ENCODE results near the gene WDR20. TPM values are rescaled to one million over a fixed set of nuclear protein-coding genes. Genes with fewer than 3 reads are reported as not detected.

WDR20 gene
- total and polyA plus RNA-seq, 2 donors, result 16.4 to 16.8 TPM

DNA sequence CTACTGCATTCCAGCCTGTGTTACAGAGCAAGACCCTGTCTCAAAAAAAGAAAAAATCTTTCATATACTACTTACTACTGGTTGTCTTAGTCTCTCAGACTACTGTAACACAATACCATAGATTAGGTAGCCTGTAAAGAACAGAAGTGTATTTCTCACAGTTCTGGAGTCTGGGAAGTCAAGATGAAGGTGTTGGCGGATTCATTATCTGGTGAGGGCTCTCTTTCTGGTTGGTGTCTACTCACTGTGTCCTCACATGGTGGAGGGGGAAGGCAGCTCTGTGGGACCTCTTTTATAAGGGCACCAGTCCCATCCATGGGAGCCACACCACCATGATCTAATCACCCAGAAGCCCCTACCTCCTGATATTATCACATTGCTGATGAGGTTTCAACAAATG lies 14.4 kb downstream of the WDR20 start:
- Histone ChIP-seq H3K9me3 (ENCODE audit: control insufficient read depth in 2 of 2, insufficient read depth in 1 of 2, low read length in 1 of 2) (no peaks in the 10 kb centered on the region), H3K27me3 (ENCODE audit: control insufficient read depth in 2 of 2, insufficient read depth in 1 of 2, low read length in 1 of 2) (no peaks in the 10 kb centered on the region), H3K4me1 (ENCODE audit: control insufficient read depth in 2 of 2, insufficient read depth in 2 of 2, low read length in 2 of 2) (no peaks in the 10 kb centered on the region), H3K4me3 (ENCODE audit: low read length in 2 of 2) (no peak overlapping the region), H3K36me3 (ENCODE audit: control insufficient read depth in 2 of 2, insufficient read depth in 2 of 2, low read length in 1 of 2) (peaks cover 10 to 12% of the 10 kb centered on the region in 2 donors), H3K27ac (ENCODE audit: low read depth in 1 of 2, low read length in 1 of 2) (no peak overlapping the region)
- no peak for DNase-seq (ENCODE audit: low read depth in 6 of 9, low spot score in 9 of 9)
- 96% methylated on average over 1 of the region's 1 CpG for WGBS

DNA sequence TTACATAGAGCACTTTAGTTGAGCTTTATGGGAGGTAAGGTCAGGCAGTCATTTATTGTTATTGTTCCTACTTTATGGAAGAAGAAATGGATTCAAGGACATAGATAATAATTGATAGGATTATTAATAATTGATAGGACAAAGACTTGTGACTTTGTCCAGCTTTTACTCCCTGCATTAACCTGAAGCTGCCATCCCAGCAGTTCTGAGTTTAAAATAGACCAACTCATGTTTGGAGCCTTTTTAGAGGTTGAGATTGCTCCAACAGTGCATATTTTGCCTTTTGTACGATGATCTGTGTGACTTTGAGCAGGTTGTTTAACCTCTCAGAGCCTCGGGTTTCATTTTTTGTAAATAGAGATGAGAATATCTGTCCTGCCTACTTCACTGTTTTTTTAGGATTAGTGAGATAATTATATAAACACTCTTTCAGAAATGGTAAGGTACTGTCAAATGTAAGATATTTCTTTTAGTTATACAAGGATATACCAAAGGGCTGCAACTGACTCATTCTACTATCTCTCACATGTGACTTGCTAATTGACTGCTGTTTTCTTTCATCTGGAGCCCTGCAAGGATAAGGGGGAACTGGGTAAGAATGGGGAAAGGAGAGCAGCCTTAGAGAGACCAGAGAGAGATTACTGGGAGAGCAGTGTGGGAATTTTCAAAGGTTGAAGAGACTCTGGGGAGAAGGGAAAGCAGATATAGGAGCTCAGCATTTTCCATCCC lies 15.3 kb downstream of the WDR20 start:
- Histone ChIP-seq H3K9me3 (ENCODE audit: control insufficient read depth in 2 of 2, insufficient read depth in 1 of 2, low read length in 1 of 2) (no peaks in the 10 kb centered on the region), H3K27me3 (ENCODE audit: control insufficient read depth in 2 of 2, insufficient read depth in 1 of 2, low read length in 1 of 2) (no peaks in the 10 kb centered on the region), H3K27ac (ENCODE audit: low read depth in 1 of 2, low read length in 1 of 2) (no peak overlapping the region), H3K4me3 (ENCODE audit: low read length in 2 of 2) (no peak overlapping the region), H3K4me1 (ENCODE audit: control insufficient read depth in 2 of 2, insufficient read depth in 2 of 2, low read length in 2 of 2) (no peaks in the 10 kb centered on the region), H3K36me3 (ENCODE audit: control insufficient read depth in 2 of 2, insufficient read depth in 2 of 2, low read length in 1 of 2) (peaks cover 13 to 14% of the 10 kb centered on the region in 2 donors)
- 93% methylated on average over 2 of the region's 2 CpGs for WGBS
- no peak for DNase-seq (ENCODE audit: low read depth in 6 of 9, low spot score in 9 of 9)

DNA sequence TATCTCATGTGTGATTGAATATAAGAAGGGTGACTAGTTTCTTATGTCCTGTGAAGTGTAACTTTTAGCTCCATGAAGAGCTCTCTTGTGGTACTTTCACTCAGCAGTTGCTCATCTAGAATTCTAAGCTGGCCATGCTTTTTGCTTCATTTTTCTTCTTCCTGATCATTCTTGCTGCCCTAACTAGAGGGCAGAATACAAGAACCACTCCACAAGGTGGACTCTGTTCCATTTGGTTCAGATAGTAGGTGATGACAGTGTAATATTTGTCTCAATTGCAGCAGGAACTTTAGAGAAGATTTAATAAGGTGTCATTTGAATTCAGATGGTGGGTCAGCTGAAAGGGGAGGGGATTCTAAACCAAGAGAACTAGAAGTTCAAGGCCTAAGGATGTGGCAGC lies 17.6 kb downstream of the WDR20 start:
- Histone ChIP-seq H3K4me3 (ENCODE audit: low read length in 2 of 2) (no peak overlapping the region), H3K4me1 (ENCODE audit: control insufficient read depth in 2 of 2, insufficient read depth in 2 of 2, low read length in 2 of 2) (no peaks in the 10 kb centered on the region), H3K9me3 (ENCODE audit: control insufficient read depth in 2 of 2, insufficient read depth in 1 of 2, low read length in 1 of 2) (no peaks in the 10 kb centered on the region), H3K27ac (ENCODE audit: low read depth in 1 of 2, low read length in 1 of 2) (no peak overlapping the region), H3K36me3 (ENCODE audit: control insufficient read depth in 2 of 2, insufficient read depth in 2 of 2, low read length in 1 of 2) (peaks cover 12 to 13% of the 10 kb centered on the region in 2 donors), H3K27me3 (ENCODE audit: control insufficient read depth in 2 of 2, insufficient read depth in 1 of 2, low read length in 1 of 2) (no peaks in the 10 kb centered on the region)
- no peak for DNase-seq (ENCODE audit: low read depth in 6 of 9, low spot score in 9 of 9)

DNA sequence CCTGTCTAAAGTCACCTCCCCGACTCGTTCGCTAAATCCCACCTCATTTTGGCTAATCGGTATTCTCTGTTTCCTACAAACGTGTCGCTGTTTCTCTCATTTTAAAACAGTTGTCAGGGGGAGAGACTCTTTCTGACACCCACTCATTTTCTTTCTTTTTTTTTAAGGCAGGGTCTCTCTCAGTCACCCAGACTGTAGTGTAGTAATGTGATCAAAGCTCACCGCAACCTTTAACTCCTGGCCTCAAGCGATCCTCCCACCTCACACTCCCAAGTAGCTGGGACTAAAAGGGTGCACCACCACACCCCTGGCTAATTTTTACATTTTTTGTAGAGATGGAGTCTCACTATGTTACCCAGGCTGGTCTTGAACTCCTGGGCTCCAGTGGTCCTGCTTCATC lies 19.1 kb downstream of the WDR20 start:
- Histone ChIP-seq H3K36me3 (ENCODE audit: control insufficient read depth in 2 of 2, insufficient read depth in 2 of 2, low read length in 1 of 2) (peaks cover 5 to 12% of the 10 kb centered on the region in 2 donors), H3K4me1 (ENCODE audit: control insufficient read depth in 2 of 2, insufficient read depth in 2 of 2, low read length in 2 of 2) (no peaks in the 10 kb centered on the region), H3K9me3 (ENCODE audit: control insufficient read depth in 2 of 2, insufficient read depth in 1 of 2, low read length in 1 of 2) (no peaks in the 10 kb centered on the region), H3K4me3 (ENCODE audit: low read length in 2 of 2) (no peak overlapping the region), H3K27ac (ENCODE audit: low read depth in 1 of 2, low read length in 1 of 2) (no peak overlapping the region), H3K27me3 (ENCODE audit: control insufficient read depth in 2 of 2, insufficient read depth in 1 of 2, low read length in 1 of 2) (no peaks in the 10 kb centered on the region)
- DNase-seq (ENCODE audit: low read depth in 6 of 9, low spot score in 9 of 9), result no peak
- 94% methylated on average over 8 of the region's 8 CpGs for WGBS

DNA sequence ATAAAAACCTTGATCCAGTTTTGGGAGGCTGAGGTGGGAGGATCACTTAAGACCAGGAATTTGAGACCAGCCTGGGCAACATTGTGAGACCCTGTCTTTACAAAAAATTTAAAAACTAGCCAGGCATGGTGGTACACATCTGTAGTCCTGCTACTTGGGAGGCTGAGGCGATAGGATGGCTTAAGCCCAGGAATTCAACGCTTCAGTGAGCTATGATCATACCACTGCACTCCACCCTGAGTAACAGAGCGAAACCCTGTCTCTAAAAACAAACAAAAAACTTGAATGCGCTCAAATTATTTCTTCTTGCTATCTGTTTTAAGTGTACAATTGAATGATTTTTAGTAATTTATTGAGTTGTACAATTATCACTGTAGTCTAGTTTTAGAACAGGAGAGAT lies 20.1 kb downstream of the WDR20 start:
- no peak for DNase-seq (ENCODE audit: low read depth in 6 of 9, low spot score in 9 of 9)
- WGBS, result 86% methylated on average over 4 of the region's 4 CpGs
- H3K27ac ChIP-seq (ENCODE audit: low read depth in 1 of 2, low read length in 1 of 2), result no peak overlapping the region
- H3K9me3 ChIP-seq (ENCODE audit: control insufficient read depth in 2 of 2, insufficient read depth in 1 of 2, low read length in 1 of 2), result no peaks in the 10 kb centered on the region
- no peaks in the 10 kb centered on the region for H3K4me1 ChIP-seq (ENCODE audit: control insufficient read depth in 2 of 2, insufficient read depth in 2 of 2, low read length in 2 of 2)
- no peaks in the 10 kb centered on the region for H3K27me3 ChIP-seq (ENCODE audit: control insufficient read depth in 2 of 2, insufficient read depth in 1 of 2, low read length in 1 of 2)
- H3K4me3 ChIP-seq (ENCODE audit: low read length in 2 of 2), result no peak overlapping the region
- H3K36me3 ChIP-seq (ENCODE audit: control insufficient read depth in 2 of 2, insufficient read depth in 2 of 2, low read length in 1 of 2), result peaks cover 5 to 19% of the 10 kb centered on the region in 2 donors

DNA sequence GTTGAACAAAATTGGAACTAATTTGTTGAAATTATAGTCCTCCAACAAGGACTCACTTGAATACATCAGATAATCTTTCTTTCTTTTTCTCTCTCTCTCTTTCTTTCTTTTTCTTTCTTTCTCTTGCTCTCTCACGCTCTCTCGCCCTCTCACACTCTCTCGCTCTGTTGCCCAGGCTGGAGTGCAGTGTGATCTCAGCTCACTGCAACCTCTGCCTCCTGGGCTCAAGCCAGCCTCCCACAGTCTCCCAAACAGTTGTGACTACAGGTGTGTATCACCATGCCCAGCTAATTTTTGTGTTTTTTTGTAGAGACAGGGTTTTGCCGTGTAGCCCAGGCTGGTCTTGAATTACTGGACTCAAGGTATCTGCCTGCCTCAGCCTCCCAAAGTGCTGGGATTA lies 22.8 kb downstream of the WDR20 start:
- WGBS, result 98% methylated on average over 4 of the region's 4 CpGs
- Histone ChIP-seq H3K27ac (ENCODE audit: low read depth in 1 of 2, low read length in 1 of 2) (no peak overlapping the region), H3K27me3 (ENCODE audit: control insufficient read depth in 2 of 2, insufficient read depth in 1 of 2, low read length in 1 of 2) (no peaks in the 10 kb centered on the region), H3K36me3 (ENCODE audit: control insufficient read depth in 2 of 2, insufficient read depth in 2 of 2, low read length in 1 of 2) (peaks cover 8 to 19% of the 10 kb centered on the region in 2 donors), H3K4me3 (ENCODE audit: low read length in 2 of 2) (no peak overlapping the region), H3K9me3 (ENCODE audit: control insufficient read depth in 2 of 2, insufficient read depth in 1 of 2, low read length in 1 of 2) (no peaks in the 10 kb centered on the region), H3K4me1 (ENCODE audit: control insufficient read depth in 2 of 2, insufficient read depth in 2 of 2, low read length in 2 of 2) (no peaks in the 10 kb centered on the region)
- no peak for DNase-seq (ENCODE audit: low read depth in 6 of 9, low spot score in 9 of 9)

DNA sequence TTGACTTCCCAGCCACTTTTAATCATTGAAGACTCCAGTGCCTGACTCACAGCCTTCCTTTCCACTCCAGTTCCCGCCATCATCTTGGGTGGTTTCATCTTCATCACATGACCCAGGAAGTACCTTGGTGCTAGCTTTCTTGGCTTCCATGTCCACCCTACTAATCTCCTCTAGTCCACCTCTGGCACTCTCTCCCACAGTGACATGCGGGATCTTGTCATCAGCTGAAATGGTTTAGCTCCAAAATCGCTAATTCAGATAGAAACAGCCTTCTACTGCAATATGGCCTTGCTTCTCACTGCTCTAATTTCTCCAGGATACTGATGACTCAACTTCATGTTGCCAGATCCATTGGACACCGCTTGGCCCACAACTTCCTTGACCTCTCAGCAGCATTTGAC lies 24.5 kb downstream of the WDR20 start:
- no peak for DNase-seq (ENCODE audit: low read depth in 6 of 9, low spot score in 9 of 9)
- no peaks in the 10 kb centered on the region for H3K9me3 ChIP-seq (ENCODE audit: control insufficient read depth in 2 of 2, insufficient read depth in 1 of 2, low read length in 1 of 2)
- H3K27me3 ChIP-seq (ENCODE audit: control insufficient read depth in 2 of 2, insufficient read depth in 1 of 2, low read length in 1 of 2), result no peaks in the 10 kb centered on the region
- H3K27ac ChIP-seq (ENCODE audit: low read depth in 1 of 2, low read length in 1 of 2), result no peak overlapping the region
- H3K4me3 ChIP-seq (ENCODE audit: low read length in 2 of 2), result no peak overlapping the region
- H3K4me1 ChIP-seq (ENCODE audit: control insufficient read depth in 2 of 2, insufficient read depth in 2 of 2, low read length in 2 of 2), result no peaks in the 10 kb centered on the region
- peaks cover 4 to 10% of the 10 kb centered on the region in 2 donors for H3K36me3 ChIP-seq (ENCODE audit: control insufficient read depth in 2 of 2, insufficient read depth in 2 of 2, low read length in 1 of 2)
- WGBS, result 86% methylated on average over 4 of the region's 4 CpGs

DNA sequence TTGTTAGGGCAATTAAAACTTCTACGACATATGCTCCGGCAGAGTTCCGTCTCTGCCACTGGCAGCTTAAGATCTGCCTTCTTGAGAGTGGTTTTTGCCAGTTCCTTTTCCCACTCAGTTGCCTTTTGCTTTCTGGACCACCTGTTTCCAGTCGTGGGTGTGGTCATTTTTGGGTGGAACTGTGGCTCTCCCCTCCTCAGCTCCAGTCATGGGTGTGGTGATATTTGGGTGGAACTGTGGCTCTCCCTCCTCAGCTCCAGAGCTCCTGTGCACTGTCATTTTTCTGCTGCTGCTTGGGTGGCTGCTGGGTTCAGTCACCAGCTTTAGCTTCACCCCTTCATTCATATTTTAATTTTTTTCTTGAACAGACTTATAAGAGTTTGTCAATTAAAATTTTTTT lies 25.3 kb downstream of the WDR20 start:
- H3K36me3 ChIP-seq (ENCODE audit: control insufficient read depth in 2 of 2, insufficient read depth in 2 of 2, low read length in 1 of 2), result peaks cover 2 to 9% of the 10 kb centered on the region in 2 donors
- no peaks in the 10 kb centered on the region for H3K9me3 ChIP-seq (ENCODE audit: control insufficient read depth in 2 of 2, insufficient read depth in 1 of 2, low read length in 1 of 2)
- no peak overlapping the region for H3K4me3 ChIP-seq (ENCODE audit: low read length in 2 of 2)
- no peak for DNase-seq (ENCODE audit: low read depth in 6 of 9, low spot score in 9 of 9)
- WGBS, result 90% methylated on average over 4 of the region's 4 CpGs
- H3K27ac ChIP-seq (ENCODE audit: low read depth in 1 of 2, low read length in 1 of 2), result no peak overlapping the region
- no peaks in the 10 kb centered on the region for H3K27me3 ChIP-seq (ENCODE audit: control insufficient read depth in 2 of 2, insufficient read depth in 1 of 2, low read length in 1 of 2)
- no peaks in the 10 kb centered on the region for H3K4me1 ChIP-seq (ENCODE audit: control insufficient read depth in 2 of 2, insufficient read depth in 2 of 2, low read length in 2 of 2)

DNA sequence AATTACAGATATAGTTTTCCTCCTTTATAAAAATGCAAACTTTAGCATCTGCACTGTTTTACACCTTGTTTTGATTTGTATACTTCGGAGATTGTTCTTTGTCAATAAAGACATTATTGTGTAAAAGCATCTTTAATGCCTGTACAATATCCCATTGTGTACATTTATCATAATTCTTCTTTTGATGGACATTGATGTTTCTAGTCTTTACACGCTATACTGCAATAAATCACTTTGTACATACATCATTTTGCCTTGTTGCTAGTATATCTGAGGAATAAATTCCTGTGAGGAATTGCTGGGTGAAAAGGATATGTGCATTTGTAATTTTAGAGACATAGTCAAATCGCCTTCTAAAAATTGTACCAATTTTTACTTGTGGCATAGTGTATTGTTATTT lies 30.4 kb downstream of the WDR20 start:
- no peak overlapping the region for H3K4me3 ChIP-seq (ENCODE audit: low read length in 2 of 2)
- no peak for DNase-seq (ENCODE audit: low read depth in 6 of 9, low spot score in 9 of 9)
- WGBS, result 97% methylated on average over 3 of the region's 3 CpGs
- no peak overlapping the region for H3K27ac ChIP-seq (ENCODE audit: low read depth in 1 of 2, low read length in 1 of 2)
- no peaks in the 10 kb centered on the region for H3K9me3 ChIP-seq (ENCODE audit: control insufficient read depth in 2 of 2, insufficient read depth in 1 of 2, low read length in 1 of 2)
- no peaks in the 10 kb centered on the region for H3K27me3 ChIP-seq (ENCODE audit: control insufficient read depth in 2 of 2, insufficient read depth in 1 of 2, low read length in 1 of 2)
- peaks cover 0 to 2% of the 10 kb centered on the region in 2 donors for H3K36me3 ChIP-seq (ENCODE audit: control insufficient read depth in 2 of 2, insufficient read depth in 2 of 2, low read length in 1 of 2)
- no peaks in the 10 kb centered on the region for H3K4me1 ChIP-seq (ENCODE audit: control insufficient read depth in 2 of 2, insufficient read depth in 2 of 2, low read length in 2 of 2)
